Upper lobe of right lung (tissue), 1 donor: ENCODE measurements around the gene HCFC1. TPM values are rescaled to one million over a fixed set of nuclear protein-coding genes. Genes with fewer than 3 reads are reported as not detected.

Experiments
- ATAC-seq: fragments of 200-7000 bp; cut with Tn5 transposase; one replicate; pipeline ENCODE4 v1.9.1; 2020; ENCODE audit warnings: mild to moderate bottlenecking, moderate library complexity
- DNase-seq: peaks from one replicate; pipeline ENCODE4 v3.0.0-alpha.2; 2020
- H3K27ac ChIP-seq: fragments of 200-600 bp; one replicate; pipeline ENCODE4 v1.8.0; 2022
- H3K27me3 ChIP-seq: fragments of 200-600 bp; one replicate; pipeline ENCODE4 v1.8.0; 2022; ENCODE audit warnings: mild to moderate bottlenecking
- H3K36me3 ChIP-seq: fragments of 200-600 bp; one replicate; pipeline ENCODE4 v1.8.0; 2022
- H3K4me1 ChIP-seq: fragments of 200-600 bp; one replicate; pipeline ENCODE4 v1.8.0; 2022
- H3K4me3 ChIP-seq: fragments of 200-600 bp; one replicate; pipeline ENCODE4 v1.8.0; 2022; ENCODE audit warnings: mild to moderate bottlenecking
- H3K9me3 ChIP-seq: fragments of 200-600 bp; one replicate; pipeline ENCODE4 v1.8.0; 2022
- intact Hi-C: fragments of 100-400 bp; cut with DNase I; formaldehyde crosslinking; loops from one replicate; pipeline ENCODE4 v1.11.0; 2022
- total RNA-seq: library from RNA; stranded (reverse); fragmentation: NEBNext Ultra II Directional; extraction: Animal tissue kit (Norgen Biotek cat#: 25700); gene quantifications from one replicate; pipeline ENCODE4 v1.2.1, GENCODE V29; 2021
- TF ChIP-seq, protein P1 (sequence below): fragments of 200-600 bp; IDR thresholded peaks from one replicate; pipeline ENCODE4 v1.8.0; 2022; ENCODE audit warnings: antibody characterized with exemption
- donor health status: DM: no; HTN: yes; CAD: no; lungs with severe emphysema.

Gene HCFC1
- total RNA-seq, 1 donor from 2014 or later: 47.5 TPM

DNA sequence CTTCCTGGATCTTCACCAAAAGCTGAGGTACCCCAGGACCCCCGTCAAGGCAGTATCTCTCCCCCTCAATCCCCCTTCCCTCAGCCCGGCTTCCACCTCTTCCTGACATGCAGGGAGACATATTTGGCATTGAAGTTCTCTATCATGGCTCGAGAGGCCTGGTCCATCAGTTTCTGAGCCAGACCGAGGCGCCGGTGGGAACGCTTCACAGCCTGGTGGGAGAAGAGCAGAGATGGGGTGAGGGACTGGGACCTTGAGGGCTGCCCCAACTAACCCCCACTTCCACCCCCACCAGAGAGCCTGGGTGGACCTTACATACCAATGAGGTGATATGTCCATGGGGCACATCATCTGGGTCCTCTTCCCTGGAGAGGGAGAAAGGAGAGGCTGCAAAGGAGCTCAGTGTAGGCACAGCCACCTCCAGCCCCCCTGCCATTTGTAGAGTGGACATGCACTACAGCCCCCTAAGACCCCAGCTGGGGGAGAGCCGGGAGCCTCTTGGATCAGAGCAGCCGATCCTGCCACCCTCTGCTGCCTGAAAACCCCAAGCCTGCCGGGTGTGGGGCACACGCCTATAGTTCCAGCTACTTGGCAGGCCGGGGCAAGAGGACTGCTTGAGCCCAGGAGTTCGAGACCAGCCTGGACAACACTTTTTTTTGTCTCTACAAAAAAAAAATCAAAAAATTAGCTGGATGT lies 39.2 kb downstream of the HCFC1 start:
- no peak for DNase-seq
- no peak overlapping the region for H3K4me3 ChIP-seq
- no peak for ATAC-seq
- TF ChIP-seq, protein P1, sequence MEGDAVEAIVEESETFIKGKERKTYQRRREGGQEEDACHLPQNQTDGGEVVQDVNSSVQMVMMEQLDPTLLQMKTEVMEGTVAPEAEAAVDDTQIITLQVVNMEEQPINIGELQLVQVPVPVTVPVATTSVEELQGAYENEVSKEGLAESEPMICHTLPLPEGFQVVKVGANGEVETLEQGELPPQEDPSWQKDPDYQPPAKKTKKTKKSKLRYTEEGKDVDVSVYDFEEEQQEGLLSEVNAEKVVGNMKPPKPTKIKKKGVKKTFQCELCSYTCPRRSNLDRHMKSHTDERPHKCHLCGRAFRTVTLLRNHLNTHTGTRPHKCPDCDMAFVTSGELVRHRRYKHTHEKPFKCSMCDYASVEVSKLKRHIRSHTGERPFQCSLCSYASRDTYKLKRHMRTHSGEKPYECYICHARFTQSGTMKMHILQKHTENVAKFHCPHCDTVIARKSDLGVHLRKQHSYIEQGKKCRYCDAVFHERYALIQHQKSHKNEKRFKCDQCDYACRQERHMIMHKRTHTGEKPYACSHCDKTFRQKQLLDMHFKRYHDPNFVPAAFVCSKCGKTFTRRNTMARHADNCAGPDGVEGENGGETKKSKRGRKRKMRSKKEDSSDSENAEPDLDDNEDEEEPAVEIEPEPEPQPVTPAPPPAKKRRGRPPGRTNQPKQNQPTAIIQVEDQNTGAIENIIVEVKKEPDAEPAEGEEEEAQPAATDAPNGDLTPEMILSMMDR: no peak
- peaks cover 8% of the 10 kb centered on the region for H3K4me1 ChIP-seq
- intact Hi-C loops: no loop called here
- H3K27me3 ChIP-seq: no peaks in the 10 kb centered on the region
- peaks cover 12% of the 10 kb centered on the region for H3K36me3 ChIP-seq
- no peak overlapping the region for H3K27ac ChIP-seq
- H3K9me3 ChIP-seq: no peaks in the 10 kb centered on the region

DNA sequence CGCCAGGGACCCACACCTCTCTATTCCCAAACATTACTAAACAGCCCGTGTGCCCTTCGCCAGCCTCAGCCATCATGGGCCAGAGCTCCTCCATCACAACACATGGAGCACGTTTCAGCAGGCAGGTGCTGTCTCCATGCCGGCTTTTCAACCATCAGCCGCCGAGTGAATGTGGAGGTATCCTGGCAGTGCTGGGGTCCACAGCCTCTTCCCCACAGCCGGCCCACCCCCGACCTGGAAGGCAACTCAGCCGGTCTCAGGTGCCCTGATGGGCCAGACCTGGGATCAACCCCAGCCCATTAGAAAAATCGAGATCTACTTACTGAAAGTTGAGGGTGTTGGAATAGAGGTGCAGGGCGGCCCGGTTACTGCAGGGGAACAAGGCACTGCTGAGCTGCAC lies 39.9 kb downstream of the HCFC1 start:
- Histone ChIP-seq H3K9me3 (no peaks in the 10 kb centered on the region), H3K4me3 (no peak overlapping the region), H3K27ac (no peak overlapping the region), H3K27me3 (no peaks in the 10 kb centered on the region), H3K36me3 (peaks cover 12% of the 10 kb centered on the region), H3K4me1 (peaks cover 8% of the 10 kb centered on the region)
- intact Hi-C loops: no loop called here
- no peak for DNase-seq
- TF ChIP-seq, protein P1: no peak
- ATAC-seq: no peak

DNA sequence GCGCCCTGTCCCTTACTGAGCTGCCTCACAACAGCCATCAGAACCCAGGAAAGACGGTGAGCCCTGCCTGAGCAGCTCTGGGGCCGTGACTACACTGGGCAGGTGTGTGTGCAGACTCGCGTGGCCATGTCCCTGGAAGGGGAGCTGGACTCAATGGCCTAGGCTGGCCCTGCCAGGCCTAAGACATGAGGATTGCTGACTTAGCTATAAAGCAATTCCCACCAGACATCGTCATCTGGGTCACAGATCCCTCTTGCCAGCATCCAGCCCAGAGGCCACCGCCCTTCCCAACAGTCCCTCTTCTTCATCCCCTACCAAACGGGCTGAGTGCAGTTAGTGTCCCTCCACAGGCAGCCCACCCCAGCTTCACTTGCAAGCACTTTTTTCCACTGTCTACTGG lies 40.5 kb downstream of the HCFC1 start:
- Histone ChIP-seq H3K4me1 (peaks cover 8% of the 10 kb centered on the region), H3K36me3 (peaks cover 12% of the 10 kb centered on the region), H3K9me3 (no peaks in the 10 kb centered on the region), H3K4me3 (no peak overlapping the region), H3K27ac (no peak overlapping the region), H3K27me3 (no peaks in the 10 kb centered on the region)
- intact Hi-C loops: no loop called here
- TF ChIP-seq, protein P1: no peak
- DNase-seq (no peak), ATAC-seq (no peak)

DNA sequence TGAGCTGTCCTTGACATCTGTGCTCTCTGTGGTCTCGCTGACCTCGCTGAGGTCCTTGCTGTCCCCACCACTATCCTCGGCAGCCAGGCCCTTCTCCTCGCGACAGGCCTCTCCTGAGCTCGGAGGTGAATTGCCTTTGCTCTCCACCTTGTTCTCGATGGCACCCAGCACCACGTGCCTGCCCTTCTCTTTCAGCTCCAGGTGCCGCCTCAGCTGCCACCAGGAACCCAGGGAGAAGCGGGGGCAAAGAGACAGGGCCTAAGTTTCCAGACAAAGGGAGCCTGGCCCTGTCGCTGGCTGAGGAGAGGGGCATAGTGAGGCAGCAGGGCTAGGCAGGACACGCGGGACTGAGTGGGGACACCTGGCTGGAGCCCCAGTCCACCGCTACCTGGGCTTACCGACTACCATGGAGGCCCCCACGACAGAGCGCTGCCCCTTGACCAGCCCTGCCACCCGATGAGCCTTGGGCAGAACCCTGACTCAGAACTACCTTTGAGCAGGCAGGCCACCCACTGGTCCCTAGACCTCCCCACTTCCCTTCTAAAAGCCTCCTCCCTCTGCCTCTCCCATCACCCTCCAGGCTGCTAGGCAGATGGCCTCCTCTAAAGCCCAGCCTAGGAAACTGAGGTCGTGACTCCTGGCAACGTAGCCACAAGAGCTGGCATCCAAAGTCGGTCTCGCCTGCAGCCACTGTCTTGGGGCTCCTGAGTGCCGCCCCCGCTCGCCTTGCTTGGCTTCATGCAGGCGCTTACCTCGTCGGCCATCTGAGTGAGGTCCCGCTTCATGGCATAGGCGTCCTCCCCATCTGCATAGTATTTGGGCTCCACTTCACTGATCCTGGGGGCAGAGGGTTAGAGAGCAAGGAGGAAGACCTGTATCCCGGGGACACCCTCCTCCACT lies 41.4 kb downstream of the HCFC1 start:
- Histone ChIP-seq H3K4me3 (no peak overlapping the region), H3K27ac (no peak overlapping the region), H3K9me3 (no peaks in the 10 kb centered on the region), H3K4me1 (peaks cover 5% of the 10 kb centered on the region), H3K36me3 (peaks cover 12% of the 10 kb centered on the region), H3K27me3 (no peaks in the 10 kb centered on the region)
- DNase-seq (no peak), ATAC-seq (no peak)
- TF ChIP-seq, protein P1: no peak
- intact Hi-C loops: no loop called here

DNA sequence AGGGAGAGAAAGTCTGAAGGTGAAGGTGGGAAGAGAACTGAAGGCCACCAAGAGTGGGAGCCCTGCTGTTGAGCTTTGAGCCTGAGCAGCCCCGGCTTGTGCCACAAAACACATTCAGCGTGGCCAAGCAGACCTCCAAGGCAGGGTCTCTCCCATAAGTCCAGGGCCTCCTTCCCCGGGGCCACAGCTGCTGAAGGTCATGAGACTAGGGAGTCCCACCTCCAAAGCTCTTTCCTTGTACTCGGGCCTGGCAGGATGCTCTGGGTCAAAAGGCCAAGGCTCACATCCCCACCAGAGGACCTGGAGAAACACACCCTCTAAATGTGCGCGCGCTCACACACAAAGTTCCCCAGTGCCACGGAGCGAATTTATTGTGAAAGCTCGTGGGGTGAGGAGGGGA lies 42.0 kb downstream of the HCFC1 start:
- intact Hi-C loops: no loop called here
- TF ChIP-seq, protein P1: no peak
- ATAC-seq (no peak), DNase-seq (no peak)
- H3K27me3 ChIP-seq: no peaks in the 10 kb centered on the region
- no peaks in the 10 kb centered on the region for H3K9me3 ChIP-seq
- H3K4me3 ChIP-seq: no peak overlapping the region
- peaks cover 12% of the 10 kb centered on the region for H3K36me3 ChIP-seq
- peaks cover 5% of the 10 kb centered on the region for H3K4me1 ChIP-seq
- no peak overlapping the region for H3K27ac ChIP-seq
